ENCODE measurements around the gene POLH.
"Not testable (repeated sequence)": the region's sequence is repeated elsewhere in the genome, so short reads cannot be mapped to it uniquely, and the experiment has no call there.

POLH gene

DNA sequence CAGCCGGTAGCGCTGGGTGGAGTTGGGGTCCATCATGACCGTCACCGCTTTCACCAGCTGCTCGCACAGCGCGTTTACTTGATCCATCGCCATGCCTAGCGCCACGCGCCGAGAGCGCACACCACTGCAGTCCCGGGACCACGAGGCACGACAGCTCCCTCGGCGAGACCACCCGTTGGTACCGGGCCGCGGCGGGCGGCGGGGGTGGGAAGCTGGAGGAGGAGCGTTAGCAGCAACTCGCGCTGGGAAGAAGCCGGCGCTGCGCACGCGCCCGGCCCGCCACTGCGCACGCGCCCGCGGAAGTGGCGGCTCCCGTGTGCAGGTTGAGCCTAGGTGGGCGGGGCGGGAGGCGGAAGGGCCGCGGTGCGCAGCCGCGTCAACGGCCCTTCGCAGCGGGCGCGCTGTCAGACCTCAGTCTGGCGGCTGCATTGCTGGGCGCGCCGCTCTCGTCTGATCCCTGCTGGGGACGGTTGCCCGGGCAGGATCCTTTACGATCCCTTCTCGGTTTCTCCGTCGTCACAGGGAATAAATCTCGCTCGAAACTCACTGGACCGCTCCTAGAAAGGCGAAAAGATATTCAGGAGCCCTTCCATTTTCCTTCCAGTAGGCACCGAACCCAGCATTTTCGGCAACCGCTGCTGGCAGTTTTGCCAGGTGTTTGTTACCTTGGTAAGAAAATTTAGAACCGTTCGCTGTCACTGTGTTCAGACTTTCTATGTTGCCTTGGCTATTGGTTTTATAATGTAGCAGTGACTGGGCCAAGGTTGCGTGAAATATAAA, at the start of gene POLH, which contains the start of gene XPO5:
TSS of gene POLH (plus strand) at position 414 of the 780 bp plus-strand sequence. CDS start 6,135 bp downstream, outside the sequence.
TSS of gene XPO5 (minus strand) at position 267 of the 780 bp plus-strand sequence. CDS start at position 93, 174 bp downstream.
- DNase-seq (ENCODE audit: low read depth), result peak; percentile 90

DNA sequence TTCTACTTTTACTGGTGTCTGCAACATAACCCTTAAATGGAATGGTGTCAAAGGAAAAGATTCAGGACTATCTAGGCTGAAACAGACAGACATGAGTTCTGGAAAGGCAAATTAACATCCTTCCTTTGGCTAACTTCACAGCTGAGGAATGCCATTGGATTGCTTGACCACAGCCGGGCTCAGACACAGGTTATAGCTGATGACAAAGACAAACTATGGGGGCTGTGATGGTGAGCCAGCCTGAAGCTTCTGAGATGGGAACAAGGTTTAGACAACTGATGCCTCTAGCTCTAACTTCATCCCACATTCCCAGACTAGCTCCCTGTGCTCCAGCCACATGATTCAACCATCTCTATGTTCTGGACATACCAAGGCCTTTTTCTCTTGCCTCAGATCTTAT, 43.8 kb upstream of the POLH start:
- no peak for DNase-seq (ENCODE audit: low read depth)

DNA sequence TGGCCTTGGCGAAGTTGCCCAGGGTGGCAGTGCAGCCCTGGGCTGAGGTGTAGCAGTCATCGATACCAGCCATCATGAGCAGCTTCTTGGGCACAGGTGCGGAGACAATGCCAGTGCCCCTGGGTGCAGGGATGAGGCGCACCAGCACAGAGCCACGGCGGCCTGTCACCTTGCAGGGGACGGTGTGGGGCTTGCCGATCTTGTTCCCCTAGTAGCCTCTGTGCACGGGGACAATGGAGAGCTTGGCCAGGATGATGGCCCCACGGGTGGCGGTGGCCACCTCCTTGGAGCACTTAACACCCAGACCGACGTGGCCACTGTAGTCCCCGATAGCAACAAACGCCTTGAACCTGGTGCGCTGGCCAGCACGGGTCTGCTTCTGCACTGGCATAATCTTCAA, 37.0 kb upstream of the POLH start:
- DNase-seq (ENCODE audit: low read depth), result not testable (repeated sequence)

DNA sequence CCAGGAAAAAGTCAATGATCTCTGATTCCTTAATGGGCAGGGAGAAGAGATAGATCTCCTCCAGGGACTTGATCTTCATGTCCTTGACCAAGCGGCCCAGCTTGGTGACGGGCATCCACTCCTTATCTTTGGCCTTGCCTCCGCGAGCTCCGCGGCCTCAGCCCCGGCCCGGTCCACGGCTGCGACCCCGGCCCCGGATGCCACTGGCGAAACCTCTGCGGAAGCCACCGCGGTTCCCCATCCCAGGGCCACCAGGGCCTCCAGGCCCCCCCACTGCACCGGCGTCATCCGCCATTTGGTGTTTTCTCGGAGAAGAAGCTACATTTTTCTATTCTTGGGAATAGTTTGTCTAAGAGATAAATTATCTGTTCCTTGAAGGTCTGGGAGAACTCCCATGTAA, 36.6 kb upstream of the POLH start:
- DNase-seq (ENCODE audit: low read depth), result not testable (repeated sequence)

DNA sequence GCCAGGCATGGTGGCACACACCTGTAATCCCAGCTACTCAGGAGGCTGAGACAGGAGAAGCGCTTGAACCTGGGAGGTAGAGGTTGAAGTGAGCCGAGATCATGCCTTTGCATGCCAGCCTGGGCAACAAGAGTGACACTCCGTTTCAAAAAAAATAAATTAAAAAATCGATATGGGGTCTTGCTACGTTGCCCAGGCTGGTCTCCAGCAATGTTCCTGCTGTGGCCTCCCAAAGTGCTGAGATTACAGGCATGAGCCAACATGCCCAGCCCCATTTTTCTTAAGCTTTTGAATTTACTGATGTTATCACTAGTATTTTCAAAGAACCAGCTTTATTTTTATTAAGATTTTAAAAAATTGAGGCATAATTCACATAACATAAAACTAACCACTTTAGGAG, 35.5 kb upstream of the POLH start:
- no peak for DNase-seq (ENCODE audit: low read depth)

DNA sequence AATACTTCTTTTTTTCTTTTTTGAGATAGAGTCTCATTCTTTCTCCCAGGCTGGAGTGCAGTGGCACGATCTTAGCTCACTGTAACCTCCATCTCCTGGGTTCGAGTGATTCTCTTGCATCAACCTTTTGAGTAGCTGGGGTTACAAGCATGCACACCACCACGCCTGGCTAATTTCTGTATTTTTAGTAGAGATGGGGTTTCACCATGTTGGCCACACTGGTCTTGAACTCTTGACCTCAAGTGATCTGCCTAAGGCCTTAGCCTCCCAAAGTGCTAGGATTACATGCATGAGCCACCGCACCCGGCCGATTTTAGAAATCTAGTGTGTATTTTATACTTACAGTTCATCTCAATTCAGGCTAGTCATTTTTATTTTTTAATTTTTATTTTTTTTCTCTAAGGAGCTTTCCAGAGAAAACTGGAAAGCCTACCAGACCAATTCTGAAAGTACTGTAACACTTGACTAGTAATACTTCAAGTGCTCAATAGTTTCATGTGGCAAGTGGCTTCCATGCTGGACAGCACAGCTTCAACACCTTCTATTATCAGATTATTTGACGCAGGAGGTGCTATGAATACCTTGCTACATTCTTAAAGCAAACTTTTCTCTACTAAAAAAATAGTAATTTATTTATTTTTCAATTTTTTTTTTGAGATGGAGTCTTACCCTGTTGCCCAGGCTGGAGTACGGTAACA, 34.1 kb upstream of the POLH start:
- no peak for DNase-seq (ENCODE audit: low read depth)

DNA sequence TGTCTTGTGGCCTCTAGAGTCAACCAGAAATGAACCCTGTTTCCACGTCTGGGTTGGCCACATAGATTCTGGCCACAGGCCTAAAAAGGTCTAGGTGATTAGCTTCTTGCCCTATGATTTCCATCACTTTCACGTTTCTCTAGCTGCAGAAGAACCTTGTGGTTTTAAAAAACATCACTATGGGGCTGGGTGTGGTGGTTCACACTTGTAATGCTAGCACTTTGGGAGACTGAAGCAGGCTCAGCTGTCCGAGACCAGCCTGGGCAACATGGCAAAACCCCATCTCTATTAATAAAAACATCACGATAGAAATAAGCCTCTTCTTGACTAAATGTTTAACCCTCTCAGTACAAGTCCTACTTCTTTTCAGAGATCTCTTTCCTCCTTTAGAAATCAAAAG, 31.5 kb upstream of the POLH start:
- no peak for DNase-seq (ENCODE audit: low read depth)

DNA sequence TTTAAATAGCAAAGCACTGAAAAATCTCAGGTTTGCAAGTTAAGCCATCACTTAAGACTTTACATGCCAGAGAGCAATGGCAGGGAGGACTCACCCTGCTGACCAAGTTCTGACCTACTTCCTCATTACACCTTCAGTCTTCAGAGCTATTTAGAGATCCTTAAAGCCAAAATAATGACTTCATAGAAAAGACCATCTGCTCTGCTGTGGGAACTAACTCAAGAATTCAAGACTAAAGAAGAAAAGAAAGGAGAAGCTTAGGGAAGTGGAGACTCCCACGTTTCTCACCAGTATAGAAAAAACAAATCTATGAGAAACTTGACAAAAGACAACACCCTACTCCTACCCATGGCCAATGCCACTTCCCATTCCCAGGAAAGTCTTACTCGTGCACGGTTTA, 28.8 kb upstream of the POLH start:
- DNase-seq (ENCODE audit: low read depth), result no peak

DNA sequence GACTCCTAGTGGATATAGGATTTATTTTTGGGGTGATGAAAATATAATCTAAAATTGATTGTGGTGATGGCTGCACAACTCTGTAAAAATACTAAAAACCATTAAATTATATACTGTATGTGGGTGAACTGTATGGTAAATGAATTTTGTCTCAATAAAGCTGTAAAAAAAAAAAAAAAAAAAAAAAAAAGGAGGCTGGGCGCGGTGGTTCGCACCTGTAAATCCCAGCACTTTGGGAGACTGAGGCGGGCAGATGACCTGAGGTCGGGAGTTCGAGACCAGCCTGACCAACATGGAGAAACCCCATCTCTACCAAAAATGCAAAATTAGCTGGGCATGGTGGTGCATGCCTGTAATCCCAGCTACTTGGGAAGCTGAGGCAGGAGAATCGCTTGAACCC, 18.4 kb upstream of the POLH start:
- DNase-seq (ENCODE audit: low read depth), result not testable (repeated sequence)

DNA sequence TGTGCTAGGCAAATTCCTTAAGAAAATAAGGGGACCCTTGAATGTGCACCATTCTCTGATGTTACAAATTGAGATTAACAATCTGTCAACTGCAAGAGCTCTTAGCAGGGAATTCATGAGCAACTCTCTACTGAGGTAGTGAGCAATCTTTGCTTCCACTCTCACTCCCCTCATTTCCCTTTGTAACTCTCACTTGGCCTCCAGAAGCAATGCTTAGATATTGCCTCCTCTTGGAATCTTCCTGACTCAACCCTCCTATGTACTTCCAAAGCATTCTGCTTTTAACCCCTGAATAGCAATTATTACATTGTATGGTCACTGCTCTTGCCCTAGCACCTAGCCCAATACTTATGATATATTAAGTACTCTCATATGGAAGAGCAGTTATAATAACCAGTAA, 16.7 kb upstream of the POLH start:
- DNase-seq (ENCODE audit: low read depth), result no peak

DNA sequence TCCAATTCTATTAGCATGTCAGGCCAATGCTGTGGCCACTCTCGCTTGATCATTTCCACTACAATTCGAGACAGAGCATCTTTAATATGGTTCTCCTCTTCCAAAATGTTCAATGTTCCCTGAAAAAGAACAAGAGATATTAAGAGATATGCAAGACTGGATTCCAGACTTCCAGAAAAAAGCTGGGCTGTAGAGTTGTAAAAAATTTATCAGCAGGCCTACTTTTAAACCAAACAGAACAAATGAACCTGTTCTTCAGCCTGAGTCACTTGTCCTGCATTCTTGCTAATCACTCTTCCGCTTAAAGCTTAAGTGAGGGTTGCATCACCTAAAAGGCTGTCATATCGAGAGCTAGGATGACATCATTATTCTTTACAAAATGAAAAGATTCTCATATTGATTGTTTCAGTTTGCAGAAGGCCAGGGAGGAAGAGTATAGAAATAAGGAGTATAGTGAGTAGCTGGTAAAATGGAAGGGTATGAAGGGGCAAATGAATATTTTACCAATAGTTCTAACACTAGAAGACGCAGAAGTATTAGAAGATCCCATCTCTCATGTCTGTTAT, 5.0 kb upstream of the POLH start:
- DNase-seq (ENCODE audit: low read depth), result no peak

DNA sequence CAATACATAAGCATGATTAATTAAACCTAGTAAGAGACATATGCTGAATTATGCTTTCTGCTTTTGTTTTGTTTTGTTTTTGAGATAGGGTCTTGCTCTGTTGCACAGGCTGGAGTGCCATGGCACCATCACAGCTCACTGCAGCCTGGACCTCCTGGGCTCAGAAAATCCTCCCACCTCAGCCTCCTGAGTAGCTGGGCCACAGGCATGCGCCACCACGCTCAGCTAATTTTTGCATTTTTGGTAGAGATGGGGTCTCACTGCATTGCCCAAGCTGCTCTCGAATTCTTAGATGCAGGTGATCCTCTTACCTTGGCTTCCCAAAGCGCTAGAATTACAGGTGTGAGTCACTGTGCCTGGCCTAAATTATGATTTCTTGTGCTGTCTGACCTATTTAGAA, 4.0 kb upstream of the POLH start:
- DNase-seq (ENCODE audit: low read depth), result no peak

DNA sequence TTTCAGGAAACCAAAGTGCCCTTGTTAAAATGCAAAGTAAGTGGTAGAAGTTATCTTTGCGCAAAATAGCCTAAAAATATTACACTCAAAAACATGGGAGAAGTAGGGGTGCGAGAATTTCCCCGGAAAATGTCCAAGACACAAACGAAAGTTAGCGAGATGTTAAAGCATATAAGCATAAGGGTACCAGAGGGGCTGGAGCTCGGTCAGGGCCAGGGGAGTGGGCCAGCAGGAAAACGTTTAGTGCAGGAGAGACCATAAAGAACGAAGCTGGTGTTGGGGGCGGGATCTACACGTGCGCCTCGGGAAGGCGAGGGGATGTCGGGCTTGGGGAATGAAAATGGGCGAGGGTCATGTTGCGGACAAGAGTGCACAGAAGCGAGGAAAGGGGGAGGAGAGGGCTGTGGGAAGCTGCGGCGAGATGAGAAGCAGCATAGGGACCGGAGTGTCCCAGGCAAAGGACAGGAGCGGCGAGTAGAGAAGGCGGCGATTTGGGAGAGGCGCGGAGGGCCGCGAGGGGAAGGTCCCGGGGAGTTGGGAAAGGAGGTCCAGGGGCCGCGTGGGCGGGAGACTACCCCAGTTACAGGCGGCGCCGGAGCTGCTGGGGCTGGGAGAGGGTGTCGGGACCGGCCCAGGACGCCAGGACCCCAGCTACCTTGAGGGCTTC, 747 bp upstream of the POLH start:
- no peak for DNase-seq (ENCODE audit: low read depth)

DNA sequence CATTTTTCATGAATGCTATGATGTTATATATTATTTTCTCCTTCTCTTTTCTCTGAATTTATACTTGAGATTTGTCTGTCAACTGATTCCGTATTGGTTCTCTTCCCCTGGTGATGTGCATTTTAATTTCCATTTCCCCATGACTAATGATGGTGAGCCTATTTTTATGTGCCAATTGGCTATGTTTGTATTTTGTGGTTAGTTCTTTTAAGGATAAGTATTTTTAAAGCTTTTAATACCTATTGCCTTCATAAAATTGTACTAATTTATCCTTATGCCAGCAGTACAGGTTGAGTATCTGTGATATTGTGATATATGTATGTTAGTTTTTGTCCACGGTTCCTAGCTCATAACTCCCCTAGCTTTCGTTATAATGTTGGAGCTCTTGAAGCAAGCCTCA, 2.8 kb downstream of the POLH start:
- no peak for DNase-seq (ENCODE audit: low read depth)

DNA sequence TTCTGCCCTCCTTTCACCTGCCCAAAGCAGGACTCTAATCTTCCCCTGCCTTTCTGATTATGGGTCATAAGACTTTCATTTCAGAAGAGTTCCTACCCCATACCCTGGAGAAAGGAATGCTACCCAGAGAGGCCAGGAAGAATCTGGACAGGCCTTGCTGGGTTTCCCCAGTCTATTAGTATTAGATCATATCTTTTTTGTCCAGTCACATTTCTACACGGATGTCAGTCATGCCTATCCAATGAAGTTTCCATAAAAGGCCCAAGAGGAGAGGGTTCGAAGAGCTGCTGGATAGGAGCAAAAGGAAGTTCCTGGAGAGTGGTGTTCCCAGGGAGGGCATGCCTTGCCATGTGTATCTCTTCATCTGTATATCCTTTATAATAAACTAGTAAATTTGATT, 3.2 kb downstream of the POLH start:
- no peak for DNase-seq (ENCODE audit: low read depth)

DNA sequence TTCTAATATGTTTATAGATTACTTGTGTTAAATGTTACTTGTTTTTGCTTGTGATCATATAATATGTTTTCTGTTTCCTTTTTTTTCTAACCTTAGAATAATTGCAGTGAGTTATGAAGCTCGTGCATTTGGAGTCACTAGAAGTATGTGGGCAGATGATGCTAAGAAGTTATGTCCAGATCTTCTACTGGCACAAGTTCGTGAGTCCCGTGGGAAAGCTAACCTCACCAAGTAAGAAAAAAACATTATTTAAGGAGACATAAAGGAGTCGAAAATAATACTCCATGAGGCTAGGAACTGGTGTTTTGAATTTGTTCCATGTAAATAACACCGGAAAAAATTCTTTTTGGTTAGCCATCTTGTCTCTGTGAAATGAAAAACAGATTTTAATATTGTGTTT, 6.9 kb downstream of the POLH start:
- no peak for DNase-seq (ENCODE audit: low read depth)

DNA sequence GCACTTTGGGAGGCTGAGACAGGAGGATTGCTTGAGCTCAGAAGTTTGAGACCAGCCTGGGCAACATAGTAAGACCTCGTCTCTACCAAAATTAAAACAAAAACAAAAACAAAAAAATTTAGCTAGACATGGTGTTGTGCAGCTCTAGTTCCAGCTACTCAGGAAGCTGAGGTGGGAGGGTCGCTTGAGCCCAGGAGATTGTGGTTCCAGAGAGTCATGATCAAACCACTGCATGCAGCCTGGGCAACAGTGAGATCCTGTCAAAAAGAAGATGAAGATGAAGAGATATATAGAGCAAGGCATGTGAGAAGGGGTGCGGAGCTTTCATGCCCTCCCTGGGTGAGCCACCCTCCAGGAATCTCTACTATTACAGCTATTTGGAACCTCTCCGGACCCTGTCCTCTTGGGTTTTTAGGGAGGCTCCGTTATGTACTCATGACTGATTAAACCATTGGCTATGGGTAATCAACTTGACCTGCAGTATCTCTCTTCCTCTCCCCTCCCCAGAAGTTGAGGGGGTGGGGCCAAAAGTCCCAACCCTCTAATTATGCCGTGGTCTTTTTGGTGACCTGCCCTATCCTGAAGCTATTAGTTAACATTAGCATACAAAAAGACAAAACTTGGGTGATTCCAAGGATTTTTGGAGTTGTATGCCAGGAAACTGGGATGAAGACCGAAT, 9.0 kb downstream of the POLH start:
- no peak for DNase-seq (ENCODE audit: low read depth)

DNA sequence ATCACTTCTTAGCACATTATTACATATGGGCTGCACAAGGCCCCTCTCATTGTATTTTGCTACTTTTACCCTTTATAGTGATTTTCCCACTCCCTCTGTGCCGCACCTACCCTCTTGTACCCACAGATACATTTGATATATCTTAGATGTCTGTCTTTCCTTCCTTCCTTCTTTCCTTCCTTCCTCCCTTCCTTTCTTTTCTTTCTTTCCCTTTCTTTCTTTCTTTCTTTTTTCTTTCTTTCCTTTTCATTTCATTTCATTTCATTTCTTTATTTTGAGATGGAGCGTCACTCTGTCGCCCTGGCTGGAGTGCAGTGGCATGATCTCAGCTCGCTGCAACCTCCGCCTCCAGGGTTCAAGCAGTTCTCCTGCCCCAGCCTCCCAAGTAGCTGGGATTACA, 12.2 kb downstream of the POLH start:
- DNase-seq (ENCODE audit: low read depth), result no peak

DNA sequence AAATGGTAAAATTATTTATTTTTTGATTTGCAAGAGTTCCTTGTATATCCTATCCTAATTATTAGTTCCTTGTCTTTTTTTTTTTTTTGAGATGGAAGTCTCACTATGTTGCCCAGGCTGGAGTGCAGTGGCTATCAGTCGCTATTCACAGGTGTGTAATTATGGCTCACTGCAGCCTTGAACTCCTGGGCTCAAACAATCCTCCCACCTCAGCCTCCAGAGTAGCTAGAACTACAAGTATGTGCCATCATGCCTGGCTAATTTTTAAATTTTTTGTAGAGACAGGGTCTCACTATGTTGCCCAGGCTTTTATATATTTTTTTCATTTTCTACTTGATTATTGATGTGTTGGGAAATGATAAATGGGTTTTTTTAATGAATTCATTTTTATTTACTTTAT, 13.6 kb downstream of the POLH start:
- DNase-seq (ENCODE audit: low read depth), result not testable (repeated sequence)

DNA sequence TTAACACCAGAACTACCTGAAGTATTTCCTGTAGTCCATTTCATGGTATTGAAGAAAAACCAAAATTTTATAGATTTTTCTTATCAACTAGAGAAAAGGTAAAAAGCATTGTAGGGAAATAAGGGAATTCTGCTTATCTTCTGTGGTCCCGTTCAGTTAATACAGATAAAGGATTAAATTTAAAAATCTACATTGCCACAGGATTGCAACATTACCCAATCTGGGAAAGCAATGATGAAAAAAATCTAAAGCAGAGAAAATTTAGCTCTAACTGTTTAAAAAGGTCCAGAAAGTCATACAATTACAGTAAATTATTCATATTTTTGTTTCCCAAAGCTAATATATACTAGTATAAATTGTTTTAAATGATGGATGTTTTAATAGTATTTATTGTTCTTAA, 18.0 kb downstream of the POLH start:
- no peak for DNase-seq (ENCODE audit: low read depth)

DNA sequence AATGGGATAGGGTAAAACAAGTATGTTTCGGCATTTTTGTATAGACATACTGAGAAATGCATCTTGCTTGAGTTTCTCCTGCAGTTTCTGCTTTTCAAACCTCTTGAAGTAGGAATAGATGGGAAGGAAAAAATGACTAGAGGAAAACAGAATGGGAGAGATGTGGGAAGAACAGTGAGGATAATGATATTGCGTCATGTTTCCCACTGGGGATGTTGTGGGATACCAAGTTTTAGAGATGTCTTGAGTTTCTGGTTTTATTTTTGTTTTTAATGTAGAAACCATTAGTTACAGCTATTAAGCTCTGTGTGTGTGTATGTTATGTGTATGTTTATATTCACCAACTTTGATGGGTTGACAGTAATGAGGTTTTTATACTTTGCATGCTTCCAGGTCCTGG, 24.6 kb downstream of the POLH start:
- DNase-seq (ENCODE audit: low read depth), result no peak

DNA sequence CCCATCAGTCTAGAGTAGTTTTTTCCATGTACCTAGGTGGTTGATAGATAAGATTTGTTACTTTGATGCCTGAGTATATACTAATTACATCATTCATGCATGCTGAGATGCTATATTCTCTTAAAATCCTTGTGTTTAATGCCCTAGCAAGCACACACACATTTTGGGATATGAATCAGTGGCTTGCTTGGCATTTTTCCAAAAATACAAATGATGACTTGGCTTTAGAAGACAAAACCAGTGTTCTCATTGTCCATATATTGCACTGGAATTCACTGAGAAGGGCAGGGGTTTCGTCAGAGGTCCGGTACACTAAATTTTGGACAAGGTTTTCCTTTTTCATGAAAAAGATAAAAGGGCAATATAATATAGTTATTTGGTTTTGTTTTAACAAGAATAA, 28.2 kb downstream of the POLH start:
- DNase-seq (ENCODE audit: low read depth), result no peak

All from activated T-cell treated with anti-CD3 and anti-CD28 coated beads for 24 hours (primary cell).